C4-2B (cell line): ENCODE results near the gene B3GAT2.

Experiments
- H3K27ac ChIP-seq: fragments of 450-650 bp; 2 replicates; pipeline ENCODE4 v1.5.1; 2017
- ZFX ChIP-seq: fragments of 450-650 bp; IDR thresholded peaks from 2 replicates; pipeline ENCODE4 v1.6.1; 2017
- TF ChIP-seq, protein P1 (sequence below): fragments of 450-650 bp; conservative IDR thresholded peaks from 2 replicates; pipeline ENCODE4 v1.5.1; 2017; ENCODE audit warnings: mild to moderate bottlenecking

B3GAT2 gene, protein sequence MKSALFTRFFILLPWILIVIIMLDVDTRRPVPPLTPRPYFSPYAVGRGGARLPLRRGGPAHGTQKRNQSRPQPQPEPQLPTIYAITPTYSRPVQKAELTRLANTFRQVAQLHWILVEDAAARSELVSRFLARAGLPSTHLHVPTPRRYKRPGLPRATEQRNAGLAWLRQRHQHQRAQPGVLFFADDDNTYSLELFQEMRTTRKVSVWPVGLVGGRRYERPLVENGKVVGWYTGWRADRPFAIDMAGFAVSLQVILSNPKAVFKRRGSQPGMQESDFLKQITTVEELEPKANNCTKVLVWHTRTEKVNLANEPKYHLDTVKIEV

DNA sequence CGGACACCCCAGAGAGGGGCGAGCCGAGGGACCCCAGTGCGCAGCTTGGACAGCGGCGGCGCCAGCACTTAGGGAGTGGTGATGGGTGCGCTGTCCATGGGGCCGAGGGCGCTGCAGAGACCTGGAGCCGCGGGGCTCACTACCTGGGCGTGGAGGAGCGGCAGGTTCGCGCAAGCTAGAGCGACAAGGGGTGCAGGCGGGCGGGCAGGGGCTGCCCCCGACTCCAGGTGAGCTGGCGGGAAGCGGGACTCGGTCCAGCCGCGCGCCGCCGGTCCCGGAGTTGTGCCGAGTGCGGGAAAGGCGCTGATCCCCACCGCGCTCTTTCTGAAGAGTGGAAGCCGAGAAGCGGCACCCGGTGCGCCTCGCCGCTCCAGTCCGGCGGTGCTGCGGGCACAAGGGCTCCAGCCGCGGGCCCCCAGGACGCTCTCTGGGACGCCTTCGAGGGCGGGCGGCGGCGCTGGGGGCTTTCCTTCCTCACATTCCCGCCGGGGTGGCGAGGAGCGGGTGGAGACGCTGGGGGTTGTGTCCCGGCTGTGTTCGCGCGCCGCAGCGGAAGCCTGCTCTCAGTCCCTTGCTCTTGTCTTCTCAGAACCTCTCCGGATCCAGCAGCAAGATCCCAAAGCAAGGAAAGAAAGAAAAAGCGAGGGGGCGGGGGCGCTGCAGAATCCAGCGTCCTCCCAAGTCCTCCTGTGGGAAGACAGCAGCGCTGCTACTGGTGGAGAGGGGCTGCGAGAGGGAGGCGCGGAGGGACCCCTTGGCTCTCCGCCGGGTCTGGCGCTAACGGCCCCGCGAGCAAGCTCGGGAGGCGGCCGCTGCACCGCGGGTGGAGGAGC, at the start of gene B3GAT2:
TSS of gene B3GAT2 (minus strand) at position 610 of the 833 bp plus-strand sequence. CDS start 631 bp downstream, outside the sequence.
- TF ChIP-seq ZFX = no peak
- TF ChIP-seq, protein P1, sequence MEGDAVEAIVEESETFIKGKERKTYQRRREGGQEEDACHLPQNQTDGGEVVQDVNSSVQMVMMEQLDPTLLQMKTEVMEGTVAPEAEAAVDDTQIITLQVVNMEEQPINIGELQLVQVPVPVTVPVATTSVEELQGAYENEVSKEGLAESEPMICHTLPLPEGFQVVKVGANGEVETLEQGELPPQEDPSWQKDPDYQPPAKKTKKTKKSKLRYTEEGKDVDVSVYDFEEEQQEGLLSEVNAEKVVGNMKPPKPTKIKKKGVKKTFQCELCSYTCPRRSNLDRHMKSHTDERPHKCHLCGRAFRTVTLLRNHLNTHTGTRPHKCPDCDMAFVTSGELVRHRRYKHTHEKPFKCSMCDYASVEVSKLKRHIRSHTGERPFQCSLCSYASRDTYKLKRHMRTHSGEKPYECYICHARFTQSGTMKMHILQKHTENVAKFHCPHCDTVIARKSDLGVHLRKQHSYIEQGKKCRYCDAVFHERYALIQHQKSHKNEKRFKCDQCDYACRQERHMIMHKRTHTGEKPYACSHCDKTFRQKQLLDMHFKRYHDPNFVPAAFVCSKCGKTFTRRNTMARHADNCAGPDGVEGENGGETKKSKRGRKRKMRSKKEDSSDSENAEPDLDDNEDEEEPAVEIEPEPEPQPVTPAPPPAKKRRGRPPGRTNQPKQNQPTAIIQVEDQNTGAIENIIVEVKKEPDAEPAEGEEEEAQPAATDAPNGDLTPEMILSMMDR = no peak
- no peak within 1 kb of the TSS for H3K27ac ChIP-seq

DNA sequence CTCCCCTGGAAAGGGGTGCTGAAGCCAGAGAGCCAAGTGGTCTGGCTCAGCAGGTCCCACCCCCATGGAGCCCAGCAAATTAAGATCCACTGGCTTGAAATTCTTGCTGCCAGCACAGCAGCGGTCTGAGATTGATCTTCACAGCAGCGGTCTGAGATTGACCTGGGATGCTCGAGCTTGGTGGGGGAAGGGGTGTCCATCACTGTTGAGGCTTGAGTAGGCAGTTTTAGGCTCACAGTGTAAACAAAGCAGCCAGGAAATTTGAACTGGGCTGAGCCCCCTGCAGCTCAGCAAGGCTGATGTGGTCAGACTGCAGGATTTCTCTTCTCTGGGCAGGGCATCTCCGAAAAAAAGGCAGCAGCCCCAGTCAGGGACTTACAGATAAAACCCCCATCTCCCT, 41.3 kb upstream of the B3GAT2 start:
- H3K27ac ChIP-seq = no peak overlapping the region
- TF ChIP-seq, protein P1 = no peak
- no peak for TF ChIP-seq ZFX

DNA sequence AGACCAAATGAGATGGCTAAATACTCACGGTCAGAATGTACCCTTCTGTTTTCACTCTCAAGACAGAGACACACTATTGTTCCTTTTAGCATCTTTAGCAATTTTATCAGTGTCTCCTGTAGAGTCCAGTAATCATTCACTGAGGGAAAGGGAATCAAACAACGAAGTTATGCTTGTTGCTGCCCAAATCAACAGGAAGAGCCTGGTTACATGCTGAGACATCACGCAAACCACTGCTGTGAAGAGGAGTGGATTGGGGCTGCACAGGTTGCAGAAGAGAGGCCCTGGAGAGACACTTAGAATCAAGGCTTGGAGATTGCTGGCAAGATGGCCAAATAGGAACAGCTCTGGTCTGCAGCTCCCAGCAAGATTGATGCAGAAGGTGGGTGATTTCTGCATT, 40.5 kb upstream of the B3GAT2 start:
- TF ChIP-seq, protein P1 = no peak
- no peak for TF ChIP-seq ZFX
- H3K27ac ChIP-seq = no peak overlapping the region

DNA sequence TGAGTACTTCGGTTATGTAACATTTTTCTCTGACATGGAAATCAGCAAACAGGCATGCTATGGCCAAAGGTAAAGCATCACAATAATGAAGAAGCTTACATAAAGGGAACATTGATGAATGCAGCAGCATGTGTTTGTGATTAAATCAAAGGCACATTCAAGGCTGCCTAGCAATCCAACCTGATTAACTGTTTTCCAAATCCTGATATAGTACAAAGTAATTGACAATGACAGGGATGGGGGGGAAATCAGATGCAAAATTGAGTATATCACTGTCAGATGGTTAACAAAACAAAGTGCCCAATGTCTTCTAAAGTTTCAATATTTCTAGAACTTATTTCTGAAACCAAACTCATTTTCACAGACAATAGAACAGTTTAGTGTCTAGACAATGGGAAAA, 39.2 kb upstream of the B3GAT2 start:
- no peak for TF ChIP-seq ZFX
- TF ChIP-seq, protein P1 = no peak
- H3K27ac ChIP-seq = no peak overlapping the region

DNA sequence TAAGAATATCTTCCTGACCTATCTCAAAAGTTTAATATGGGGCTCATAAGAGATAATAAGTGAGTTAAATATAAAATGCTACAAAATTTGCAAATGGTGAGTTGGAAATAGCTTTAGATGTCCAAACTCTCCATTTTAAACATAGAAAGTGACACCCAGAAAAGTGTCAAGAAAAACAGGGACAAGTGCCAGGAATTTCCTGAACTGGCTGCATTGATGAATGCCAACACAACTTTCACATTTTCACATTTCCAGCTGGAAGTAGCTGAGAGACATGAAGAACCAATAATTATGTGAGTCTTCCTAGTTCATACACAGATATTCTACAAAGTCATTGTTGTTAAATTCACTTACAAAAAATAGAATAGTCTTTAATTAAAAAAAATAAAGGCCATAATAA, 38.6 kb upstream of the B3GAT2 start:
- TF ChIP-seq ZFX = no peak
- TF ChIP-seq, protein P1 = no peak

DNA sequence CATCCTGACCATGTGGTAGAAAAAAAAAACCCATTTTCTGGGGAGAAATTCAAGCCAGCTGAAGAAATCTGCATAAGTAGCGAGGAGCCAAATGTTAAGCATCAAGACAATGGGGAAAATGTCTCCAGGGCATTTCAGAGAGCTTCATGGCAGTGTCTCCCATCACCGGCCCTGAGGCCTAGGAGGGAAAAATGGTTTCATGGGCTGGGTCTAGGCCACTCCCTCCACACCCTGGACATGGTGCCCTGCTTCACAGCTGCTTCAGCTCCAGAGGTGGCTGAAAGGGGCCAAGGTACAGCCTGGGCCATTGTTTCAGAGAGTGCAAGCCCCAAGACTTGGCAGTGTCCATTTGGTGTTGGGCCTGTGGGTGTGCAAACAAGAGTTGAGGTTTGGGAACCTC, 34.4 kb upstream of the B3GAT2 start:
- TF ChIP-seq ZFX = no peak
- TF ChIP-seq, protein P1 = no peak

More for the DNA sequence above, 38.6 kb upstream of the B3GAT2 start:
- H3K27ac ChIP-seq = no peak overlapping the region

DNA sequence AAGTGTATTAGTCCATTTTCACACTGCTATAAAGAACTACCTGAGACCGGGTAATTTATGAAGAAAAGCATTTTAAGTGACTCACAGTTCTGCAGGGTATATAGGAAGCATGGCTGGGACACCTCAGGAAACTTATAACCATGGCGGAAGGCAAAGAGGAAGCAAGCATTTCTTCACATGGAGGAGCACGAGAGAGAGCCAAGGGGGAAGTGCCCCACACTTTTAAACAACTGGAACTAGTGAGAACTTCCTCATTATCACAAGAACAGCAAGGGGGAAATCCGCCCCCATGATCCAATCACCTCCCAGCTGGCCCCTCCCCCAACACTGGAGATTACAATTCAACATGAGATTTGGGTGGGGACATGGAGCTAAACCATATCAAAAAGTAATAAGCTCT, 28.3 kb upstream of the B3GAT2 start:
- TF ChIP-seq, protein P1 = no peak
- no peak for TF ChIP-seq ZFX
- H3K27ac ChIP-seq = no peak overlapping the region

More for the DNA sequence above, 34.4 kb upstream of the B3GAT2 start:
- H3K27ac ChIP-seq = no peak overlapping the region
